ENCODE results near the gene ARID1B.
"Not testable (repeated sequence)": the region's sequence is repeated elsewhere in the genome, so short reads cannot be mapped to it uniquely, and the experiment has no call there.

Gene ARID1B

GRCh38 chr6:156980515-156980914, 203.3 kb downstream of the ARID1B start:
- Histone ChIP-seq H3K9me2 (ENCODE audit: low read depth, low read length) (no peaks in the 10 kb centered on the region), H3K9ac (ENCODE audit: low read length) (no peak overlapping the region), H3K27ac (ENCODE audit: low read depth, low read length, poor library complexity, severe bottlenecking) (no peak overlapping the region), H3K4me2 (ENCODE audit: low read length) (no peak overlapping the region), H2AFZ (ENCODE audit: low read length) (no peak overlapping the region), H3K79me2 (ENCODE audit: insufficient read depth, low read length) (peaks cover 93% of the 10 kb centered on the region), H3K27me3 (ENCODE audit: insufficient read depth, low read length) (no peaks in the 10 kb centered on the region), H4K20me1 (ENCODE audit: insufficient read depth, low read length) (0 out of 2 replicates have a peak, but pooled peaks cover 4% of the 10 kb centered on the region), H3F3A (ENCODE audit: insufficient read depth, low read length) (no peaks in the 10 kb centered on the region), H3K4me3 (ENCODE audit: low read depth, low read length, poor library complexity, severe bottlenecking) (no peak overlapping the region), H3K36me3 (ENCODE audit: insufficient read depth, low read length) (no peaks in the 10 kb centered on the region), H3K9me3 (ENCODE audit: low read length) (no peaks in the 10 kb centered on the region), H3K4me1 (ENCODE audit: insufficient read depth, low read length, severe bottlenecking) (peaks cover 90% of the 10 kb centered on the region)
- TF ChIP-seq, protein P1, sequence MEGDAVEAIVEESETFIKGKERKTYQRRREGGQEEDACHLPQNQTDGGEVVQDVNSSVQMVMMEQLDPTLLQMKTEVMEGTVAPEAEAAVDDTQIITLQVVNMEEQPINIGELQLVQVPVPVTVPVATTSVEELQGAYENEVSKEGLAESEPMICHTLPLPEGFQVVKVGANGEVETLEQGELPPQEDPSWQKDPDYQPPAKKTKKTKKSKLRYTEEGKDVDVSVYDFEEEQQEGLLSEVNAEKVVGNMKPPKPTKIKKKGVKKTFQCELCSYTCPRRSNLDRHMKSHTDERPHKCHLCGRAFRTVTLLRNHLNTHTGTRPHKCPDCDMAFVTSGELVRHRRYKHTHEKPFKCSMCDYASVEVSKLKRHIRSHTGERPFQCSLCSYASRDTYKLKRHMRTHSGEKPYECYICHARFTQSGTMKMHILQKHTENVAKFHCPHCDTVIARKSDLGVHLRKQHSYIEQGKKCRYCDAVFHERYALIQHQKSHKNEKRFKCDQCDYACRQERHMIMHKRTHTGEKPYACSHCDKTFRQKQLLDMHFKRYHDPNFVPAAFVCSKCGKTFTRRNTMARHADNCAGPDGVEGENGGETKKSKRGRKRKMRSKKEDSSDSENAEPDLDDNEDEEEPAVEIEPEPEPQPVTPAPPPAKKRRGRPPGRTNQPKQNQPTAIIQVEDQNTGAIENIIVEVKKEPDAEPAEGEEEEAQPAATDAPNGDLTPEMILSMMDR (IDR thresholded peaks at IDR 0.05; ENCODE audit: low read length) = no peak
- TF ChIP-seq EZH2 (IDR thresholded peaks at IDR 0.05; ENCODE audit: borderline replicate concordance, low read length) = no peak

GRCh38 chr6:156980948-156981347, 203.8 kb downstream of the ARID1B start:
- TF ChIP-seq EZH2 (IDR thresholded peaks at IDR 0.05; ENCODE audit: borderline replicate concordance, low read length) = no peak
- no peak overlapping the region for H3K4me2 ChIP-seq (ENCODE audit: low read length)
- H3K9ac ChIP-seq (ENCODE audit: low read length) = no peak overlapping the region
- H2AFZ ChIP-seq (ENCODE audit: low read length) = no peak overlapping the region
- no peak overlapping the region for H3K4me3 ChIP-seq (ENCODE audit: low read depth, low read length, poor library complexity, severe bottlenecking)
- no peaks in the 10 kb centered on the region for H3F3A ChIP-seq (ENCODE audit: insufficient read depth, low read length)
- H3K27me3 ChIP-seq (ENCODE audit: insufficient read depth, low read length) = no peaks in the 10 kb centered on the region
- 0 out of 2 replicates have a peak, but pooled peaks cover 4% of the 10 kb centered on the region for H4K20me1 ChIP-seq (ENCODE audit: insufficient read depth, low read length)
- H3K4me1 ChIP-seq (ENCODE audit: insufficient read depth, low read length, severe bottlenecking) = peaks cover 94% of the 10 kb centered on the region
- H3K27ac ChIP-seq (ENCODE audit: low read depth, low read length, poor library complexity, severe bottlenecking) = no peak overlapping the region
- H3K9me2 ChIP-seq (ENCODE audit: low read depth, low read length) = no peaks in the 10 kb centered on the region
- no peaks in the 10 kb centered on the region for H3K36me3 ChIP-seq (ENCODE audit: insufficient read depth, low read length)
- no peaks in the 10 kb centered on the region for H3K9me3 ChIP-seq (ENCODE audit: low read length)
- H3K79me2 ChIP-seq (ENCODE audit: insufficient read depth, low read length) = peaks cover 95% of the 10 kb centered on the region

DNA sequence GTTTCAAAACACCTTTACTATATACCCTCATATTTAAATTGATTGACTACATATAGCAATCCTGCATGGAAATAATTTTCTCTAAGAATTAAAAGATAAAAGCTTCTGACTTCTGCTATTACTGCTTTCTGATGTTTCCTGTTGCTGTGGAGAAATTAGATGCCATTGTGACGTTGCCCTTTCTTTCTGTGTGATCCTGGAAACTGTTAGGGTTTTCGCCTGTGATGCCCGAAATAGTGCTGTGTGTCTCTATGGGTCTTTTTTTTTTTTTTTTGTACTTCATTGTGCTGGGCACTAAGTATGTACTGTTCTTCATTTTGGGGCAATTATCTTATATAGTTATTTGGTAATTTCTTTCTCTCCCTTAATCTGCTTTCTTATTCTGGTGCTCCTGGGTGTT, 205.0 kb downstream of the ARID1B start:
- H3K4me3 ChIP-seq (ENCODE audit: low read depth, low read length, poor library complexity, severe bottlenecking) = no peak overlapping the region
- H3K4me2 ChIP-seq (ENCODE audit: low read length) = no peak overlapping the region
- H3K79me2 ChIP-seq (ENCODE audit: insufficient read depth, low read length) = peaks cover 92% of the 10 kb centered on the region

DNA sequence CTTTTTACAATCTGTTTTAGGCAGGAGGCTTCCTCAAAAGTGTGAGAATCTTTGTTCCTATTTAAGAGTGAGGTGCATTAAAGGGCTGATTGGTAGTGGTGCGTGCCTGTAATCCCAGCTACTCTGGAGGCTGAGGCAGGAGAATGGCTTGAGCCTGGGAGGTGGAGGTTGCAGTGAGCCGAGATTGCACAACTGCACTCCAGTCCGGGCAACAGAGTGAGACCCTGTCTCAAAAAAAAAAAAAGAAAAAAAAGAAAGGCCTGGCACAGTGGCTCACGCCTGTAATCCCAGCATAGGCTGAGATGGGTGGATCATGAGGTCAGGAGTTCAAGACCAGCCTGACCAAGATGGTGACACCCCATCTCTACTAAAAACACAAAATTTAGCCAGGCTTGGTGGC, 205.7 kb downstream of the ARID1B start:
- H3K9ac ChIP-seq (ENCODE audit: low read length); H3K9me2 ChIP-seq (ENCODE audit: low read depth, low read length); H3K27me3 ChIP-seq (ENCODE audit: insufficient read depth, low read length); H3K27ac ChIP-seq (ENCODE audit: low read depth, low read length, poor library complexity, severe bottlenecking); H3K4me3 ChIP-seq (ENCODE audit: low read depth, low read length, poor library complexity, severe bottlenecking); H3K36me3 ChIP-seq (ENCODE audit: insufficient read depth, low read length); H3K4me2 ChIP-seq (ENCODE audit: low read length); H3K9me3 ChIP-seq (ENCODE audit: low read length); H2AFZ ChIP-seq (ENCODE audit: low read length); H4K20me1 ChIP-seq (ENCODE audit: insufficient read depth, low read length); H3F3A ChIP-seq (ENCODE audit: insufficient read depth, low read length): not testable (repeated sequence)
- Histone ChIP-seq H3K79me2 (ENCODE audit: insufficient read depth, low read length) (peaks cover 90% of the 10 kb centered on the region), H3K4me1 (ENCODE audit: insufficient read depth, low read length, severe bottlenecking) (peaks cover 95% of the 10 kb centered on the region)

More for the DNA sequence above, 205.0 kb downstream of the ARID1B start:
- H3K27me3 ChIP-seq (ENCODE audit: insufficient read depth, low read length) = no peaks in the 10 kb centered on the region
- H3K9ac ChIP-seq (ENCODE audit: low read length) = no peak overlapping the region
- no peak overlapping the region for H3K27ac ChIP-seq (ENCODE audit: low read depth, low read length, poor library complexity, severe bottlenecking)
- no peaks in the 10 kb centered on the region for H3K9me3 ChIP-seq (ENCODE audit: low read length)
- H2AFZ ChIP-seq (ENCODE audit: low read length) = no peak overlapping the region
- no peaks in the 10 kb centered on the region for H3K9me2 ChIP-seq (ENCODE audit: low read depth, low read length)
- TF ChIP-seq, protein P1 (IDR thresholded peaks at IDR 0.05; ENCODE audit: low read length) = no peak
- no peak for TF ChIP-seq EZH2 (IDR thresholded peaks at IDR 0.05; ENCODE audit: borderline replicate concordance, low read length)
- H4K20me1 ChIP-seq (ENCODE audit: insufficient read depth, low read length) = 0 out of 2 replicates have a peak, but pooled peaks cover 4% of the 10 kb centered on the region
- peaks cover 95% of the 10 kb centered on the region for H3K4me1 ChIP-seq (ENCODE audit: insufficient read depth, low read length, severe bottlenecking)
- H3K36me3 ChIP-seq (ENCODE audit: insufficient read depth, low read length) = no peaks in the 10 kb centered on the region
- no peaks in the 10 kb centered on the region for H3F3A ChIP-seq (ENCODE audit: insufficient read depth, low read length)

Data from OCI-LY1 (cell line).